IMR-90 (cell line): ENCODE measurements around the gene PSAPL1. TPM values are rescaled to one million over a fixed set of nuclear protein-coding genes. Genes with fewer than 3 reads are reported as not detected.

Experiments
- ATAC-seq: fragments of 200-7000 bp; cut with Tn5 transposase; 2 replicates; pipeline ENCODE4 v1.9.1; 2020; ENCODE audit warnings: low read depth, mild to moderate bottlenecking, moderate library complexity
- BruUV-seq: library from RNA; stranded (reverse); fragments of 400-500 nt; replicated peaks from 2 replicates; lab custom pipeline; 2021; lab: Mats Ljungman, UMichigan
- CTCF ChIA-PET: fragments of 300-600 bp; formaldehyde crosslinking; extraction: SDS; loops from one replicate; lab custom pipeline; 2021; ENCODE audit warnings: antibody characterized with exemption; lab: Yijun Ruan, JAX
- POLR2A ChIA-PET: fragments of 300-600 bp; sonication (Branson Sonifier 250); formaldehyde crosslinking; loops from one replicate; lab custom pipeline; 2022; ENCODE audit warnings: antibody characterized with exemption; ENCODE audit not compliant: unreplicated experiment; lab: Charles Lee
- DNase-seq: peaks from one replicate; pipeline ENCODE4 v3.0.0; 2013
- H2AFZ ChIP-seq: replicated peaks from 2 replicates; pipeline ENCODE3; 2013; ENCODE audit warnings: low read length, mild to moderate bottlenecking; ENCODE audit not compliant: poor library complexity
- H2AK5ac ChIP-seq: 2 replicates; pipeline ENCODE4 v1.6.1; 2013; ENCODE audit warnings: low read depth, low read length, inconsistent platforms
- H2AK9ac ChIP-seq: replicated peaks from 2 replicates; pipeline ENCODE3; 2013; ENCODE audit warnings: mild to moderate bottlenecking, low read depth, low read length, moderate library complexity; ENCODE audit not compliant: poor library complexity
- H2BK120ac ChIP-seq: 2 replicates; pipeline ENCODE4 v1.6.1; 2013; ENCODE audit warnings: low read depth, low read length, inconsistent platforms
- H2BK15ac ChIP-seq: 3 replicates; pipeline ENCODE4 v1.6.1; 2013; ENCODE audit warnings: low read depth, low read length, inconsistent platforms
- H2BK20ac ChIP-seq: 2 replicates; pipeline ENCODE4 v1.6.1; 2013; ENCODE audit warnings: low read depth, mild to moderate bottlenecking, inconsistent platforms, low read length, moderate library complexity
- H2BK5ac ChIP-seq: 2 replicates; pipeline ENCODE4 v1.6.1; 2013; ENCODE audit warnings: mild to moderate bottlenecking, low read depth, low read length, inconsistent platforms; ENCODE audit not compliant: poor library complexity, severe bottlenecking
- H3K14ac ChIP-seq: replicated peaks from 2 replicates; pipeline ENCODE4 v1.6.1; 2013; ENCODE audit warnings: low read depth, low read length, inconsistent platforms
- H3K18ac ChIP-seq: 2 replicates; pipeline ENCODE4 v1.6.1; 2013; ENCODE audit warnings: low read depth, low read length, control low read depth
- H3K23ac ChIP-seq: 2 replicates; pipeline ENCODE4 v1.6.1; 2013; ENCODE audit warnings: low read depth, low read length, inconsistent platforms
- H3K27ac ChIP-seq: 2 replicates; pipeline ENCODE4 v1.5.1; 2013; ENCODE audit warnings: mild to moderate bottlenecking, control low read depth, low read length; ENCODE audit not compliant: insufficient read depth
- H3K27me3 ChIP-seq: 2 replicates; pipeline ENCODE4 v1.6.1; 2013; ENCODE audit warnings: low read length; ENCODE audit not compliant: control insufficient read depth, insufficient read depth
- H3K36me3 ChIP-seq: 2 replicates; pipeline ENCODE4 v1.6.1; 2013; ENCODE audit warnings: low read length, mixed read lengths; ENCODE audit not compliant: control insufficient read depth, insufficient read depth
- H3K4ac ChIP-seq: 2 replicates; pipeline ENCODE4 v1.6.1; 2013; ENCODE audit warnings: low read depth, low read length, inconsistent platforms
- H3K4me1 ChIP-seq: 2 replicates; pipeline ENCODE4 v1.6.1; 2013; ENCODE audit warnings: low read length, mixed read lengths; ENCODE audit not compliant: control insufficient read depth, insufficient read depth
- H3K4me2 ChIP-seq: 2 replicates; pipeline ENCODE4 v1.6.1; 2013; ENCODE audit warnings: low read depth, mild to moderate bottlenecking, control low read depth, low read length, moderate library complexity
- H3K4me3 ChIP-seq: 2 replicates; pipeline ENCODE4 v1.5.1; 2013; ENCODE audit warnings: low read depth, mild to moderate bottlenecking, control low read depth, low read length, moderate library complexity; ENCODE audit not compliant: insufficient read depth
- H3K56ac ChIP-seq: 2 replicates; pipeline ENCODE4 v1.6.1; 2013; ENCODE audit warnings: low read length, inconsistent platforms; ENCODE audit not compliant: insufficient read depth; ENCODE audit errors: extremely low read depth
- H3K79me1 ChIP-seq, 2 experiments: 2 replicates each; pipeline ENCODE4 v1.6.1; 2013; ENCODE audit warnings: low read length in 2 of 2, inconsistent platforms in 1 of 2, low read depth in 1 of 2
- H3K9ac ChIP-seq: 2 replicates; pipeline ENCODE4 v1.6.1; 2013; ENCODE audit warnings: low read depth, low read length, control low read depth
- H3K9me1 ChIP-seq: 2 replicates; pipeline ENCODE4 v1.6.1; 2013; ENCODE audit warnings: low read length, inconsistent platforms; ENCODE audit not compliant: insufficient read depth
- H3K9me3 ChIP-seq: 2 replicates; pipeline ENCODE4 v1.6.1; 2013; ENCODE audit warnings: low read length; ENCODE audit not compliant: control insufficient read depth, insufficient read depth
- H4K20me1 ChIP-seq: 2 replicates; pipeline ENCODE4 v1.6.1; 2013; ENCODE audit warnings: low read length, inconsistent platforms; ENCODE audit not compliant: insufficient read depth
- H4K5ac ChIP-seq: 2 replicates; pipeline ENCODE4 v1.6.1; 2013; ENCODE audit warnings: mild to moderate bottlenecking, low read depth, low read length, control low read depth
- H4K8ac ChIP-seq, 2 experiments: 2 replicates each; pipeline ENCODE4 v1.6.1; 2013; ENCODE audit warnings: low read depth in 2 of 2, low read length in 2 of 2, control low read depth in 1 of 2, inconsistent platforms in 1 of 2
- H4K91ac ChIP-seq: 2 replicates; pipeline ENCODE4 v1.6.1; 2013; ENCODE audit warnings: low read depth, low read length, inconsistent platforms; ENCODE audit not compliant: insufficient read depth
- BHLHE40 ChIP-seq: fragments of 150-350 bp; IDR thresholded peaks from 2 replicates; pipeline ENCODE4 v1.6.1; 2016; ENCODE audit warnings: mild to moderate bottlenecking, low read depth, low read length
- CEBPB ChIP-seq: IDR thresholded peaks from 2 replicates; pipeline ENCODE4 v1.6.1; 2012; ENCODE audit warnings: low read depth, low read length, improper control_type of control experiment
- CHD1 ChIP-seq: IDR thresholded peaks from 2 replicates; pipeline ENCODE4 v1.6.1; 2012; ENCODE audit warnings: low read depth, low read length, improper control_type of control experiment
- FOS ChIP-seq: fragments of 150-350 bp; IDR thresholded peaks from 2 replicates; pipeline ENCODE4 v1.6.1; 2016; ENCODE audit warnings: low read depth, low read length
- MAFK ChIP-seq: IDR thresholded peaks from 2 replicates; pipeline ENCODE4 v1.6.1; 2012; ENCODE audit warnings: low read depth, low read length, improper control_type of control experiment
- MAZ ChIP-seq: IDR thresholded peaks from 2 replicates; pipeline ENCODE4 v1.6.1; 2012; ENCODE audit warnings: low read depth, mild to moderate bottlenecking, low read length, improper control_type of control experiment, moderate library complexity, borderline replicate concordance
- MXI1 ChIP-seq: IDR thresholded peaks from 2 replicates; pipeline ENCODE4 v1.6.1; 2012; ENCODE audit warnings: low read depth, mild to moderate bottlenecking, low read length, moderate library complexity, borderline replicate concordance
- NFE2L2 ChIP-seq: fragments of 150-350 bp; IDR thresholded peaks from 2 replicates; pipeline ENCODE4 v1.6.1; 2016; ENCODE audit warnings: low read depth, mild to moderate bottlenecking, low read length
- POLR2A ChIP-seq: IDR thresholded peaks from 2 replicates; pipeline ENCODE4 v1.6.1; 2012; ENCODE audit warnings: mild to moderate bottlenecking, low read depth, low read length
- RAD21 ChIP-seq: IDR thresholded peaks from 2 replicates; pipeline ENCODE4 v1.6.1; 2012; ENCODE audit warnings: low read length, improper control_type of control experiment
- RCOR1 ChIP-seq: IDR thresholded peaks from 2 replicates; pipeline ENCODE4 v1.6.1; 2012; ENCODE audit warnings: mild to moderate bottlenecking, low read length, improper control_type of control experiment; ENCODE audit not compliant: insufficient replicate concordance
- RFX5 ChIP-seq: IDR thresholded peaks from 2 replicates; pipeline ENCODE4 v1.8.0; 2012; ENCODE audit warnings: low read depth, mild to moderate bottlenecking, low read length, moderate library complexity
- SMC3 ChIP-seq: fragments of 150-350 bp; IDR thresholded peaks from 2 replicates; pipeline ENCODE4 v1.6.1; 2016; ENCODE audit warnings: low read depth, mild to moderate bottlenecking, antibody characterized with exemption, low read length, moderate library complexity
- WGBS, 2 experiments: methylation state at CpG; one replicate each; pipeline versions ENCODE4 v1.1.5 to v1.1.7; 2013; ENCODE audit warnings: missing lambda C conversion rate in 2 of 2; ENCODE audit not compliant: insufficient read length in 1 of 2; ENCODE audit errors: extremely low coverage in 2 of 2; 5-methylcytosine and 5-hydroxymethylcytosine counted together
- dilution Hi-C: fragments of 300-500 bp; cut with HindIII; formaldehyde crosslinking; loops from one replicate; pipeline ENCODE4 v1.14.3; 2018; ENCODE audit warnings: low sequenced_read_pairs; ENCODE audit not compliant: unreplicated experiment
- in situ Hi-C: fragments of 300-500 bp; cut with MboI; formaldehyde crosslinking; loops from 3 replicates; pipeline ENCODE4 v1.14.3; 2019; ENCODE audit warnings: low sequenced_read_pairs, inconsistent platforms, mixed read lengths
- intact Hi-C: fragments of 100-400 bp; cut with micrococcal nuclease; formaldehyde crosslinking; loops from 2 replicates; pipeline ENCODE4 v1.10.0; 2022
- polyA plus RNA-seq, 3 experiments: library from polyadenylated mRNA; depleted of rRNA; stranded (reverse); fragments of >200 nt; gene quantifications; 2 replicates each; pipeline ENCODE4 v1.2.3, GENCODE V29; 2012; ENCODE audit warnings: low replicate concordance in 1 of 3
- total RNA-seq: library from RNA; depleted of rRNA; stranded (reverse); fragments of >200 nt; gene quantifications from 2 replicates; pipeline ENCODE4 v1.2.3, GENCODE V29; 2012
- TF ChIP-seq, protein P1 (sequence below): fragments of 150-350 bp; IDR thresholded peaks from 2 replicates; pipeline ENCODE4 v1.6.1; 2017; ENCODE audit warnings: mild to moderate bottlenecking, antibody characterized with exemption, low read length, low read depth
- TF ChIP-seq, protein P2 (sequence below): fragments of 150-350 bp; IDR thresholded peaks from 2 replicates; pipeline ENCODE4 v1.6.1; 2016; ENCODE audit warnings: low read depth, mild to moderate bottlenecking, low read length, moderate library complexity, borderline replicate concordance
- TF ChIP-seq, protein P3 (sequence below): conservative IDR thresholded peaks from 2 replicates; pipeline ENCODE4 v1.5.1; 2012; ENCODE audit warnings: mild to moderate bottlenecking, low read depth, low read length, improper control_type of control experiment

The PSAPL1 gene
- total and polyA plus RNA-seq, 2 of the 4 experiments (the other 2 are of a cell fraction) = not detected

GRCh38 chr4:7411491-7411890 lies 23.2 kb downstream of the PSAPL1 start:
- dilution Hi-C loops = no loop called here
- Histone ChIP-seq H3K9me3 (peaks cover 9% of the 10 kb centered on the region), H2AK5ac (no peak overlapping the region), H2BK120ac (no peak overlapping the region), H3K9ac (no peak overlapping the region), H3K14ac (no peak overlapping the region), H2AFZ (no peak overlapping the region), H3K4me1 (no peaks in the 10 kb centered on the region), H3K36me3 (no peaks in the 10 kb centered on the region), H3K79me1 (no peaks in the 10 kb centered on the region), H4K20me1 (no peaks in the 10 kb centered on the region), H2BK5ac (no peak overlapping the region), H2BK20ac (no peak overlapping the region), H3K4ac (no peak overlapping the region), H3K9me1 (no peaks in the 10 kb centered on the region), H3K27ac (no peak overlapping the region), H2BK15ac (no peak overlapping the region), H4K91ac (no peak overlapping the region), H3K23ac (no peak overlapping the region), H3K4me2 (no peak overlapping the region), H4K5ac (no peak overlapping the region), H2AK9ac (no peak overlapping the region), H4K8ac (no peak overlapping the region), H3K4me3 (no peak overlapping the region), H3K27me3 (peaks cover 25% of the 10 kb centered on the region), H3K18ac (no peak overlapping the region), H3K56ac (no peak overlapping the region)
- ATAC-seq = no peak
- no TSS peak for BruUV-seq
- no CpG with 5 or more reads among the region's 1 CpG for WGBS, 2 experiments
- TF ChIP-seq RAD21 (no peak), SMC3 (no peak), POLR2A (no peak), MAFK (no peak), MAZ (no peak), CHD1 (no peak), FOS (no peak), MXI1 (no peak), CEBPB (no peak), RCOR1 (no peak), RFX5 (no peak), BHLHE40 (no peak), NFE2L2 (no peak)
- TF ChIP-seq, protein P1, sequence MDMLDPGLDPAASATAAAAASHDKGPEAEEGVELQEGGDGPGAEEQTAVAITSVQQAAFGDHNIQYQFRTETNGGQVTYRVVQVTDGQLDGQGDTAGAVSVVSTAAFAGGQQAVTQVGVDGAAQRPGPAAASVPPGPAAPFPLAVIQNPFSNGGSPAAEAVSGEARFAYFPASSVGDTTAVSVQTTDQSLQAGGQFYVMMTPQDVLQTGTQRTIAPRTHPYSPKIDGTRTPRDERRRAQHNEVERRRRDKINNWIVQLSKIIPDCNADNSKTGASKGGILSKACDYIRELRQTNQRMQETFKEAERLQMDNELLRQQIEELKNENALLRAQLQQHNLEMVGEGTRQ = no peak
- TF ChIP-seq, protein P2, sequence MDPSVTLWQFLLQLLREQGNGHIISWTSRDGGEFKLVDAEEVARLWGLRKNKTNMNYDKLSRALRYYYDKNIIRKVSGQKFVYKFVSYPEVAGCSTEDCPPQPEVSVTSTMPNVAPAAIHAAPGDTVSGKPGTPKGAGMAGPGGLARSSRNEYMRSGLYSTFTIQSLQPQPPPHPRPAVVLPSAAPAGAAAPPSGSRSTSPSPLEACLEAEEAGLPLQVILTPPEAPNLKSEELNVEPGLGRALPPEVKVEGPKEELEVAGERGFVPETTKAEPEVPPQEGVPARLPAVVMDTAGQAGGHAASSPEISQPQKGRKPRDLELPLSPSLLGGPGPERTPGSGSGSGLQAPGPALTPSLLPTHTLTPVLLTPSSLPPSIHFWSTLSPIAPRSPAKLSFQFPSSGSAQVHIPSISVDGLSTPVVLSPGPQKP = no peak
- TF ChIP-seq, protein P3, sequence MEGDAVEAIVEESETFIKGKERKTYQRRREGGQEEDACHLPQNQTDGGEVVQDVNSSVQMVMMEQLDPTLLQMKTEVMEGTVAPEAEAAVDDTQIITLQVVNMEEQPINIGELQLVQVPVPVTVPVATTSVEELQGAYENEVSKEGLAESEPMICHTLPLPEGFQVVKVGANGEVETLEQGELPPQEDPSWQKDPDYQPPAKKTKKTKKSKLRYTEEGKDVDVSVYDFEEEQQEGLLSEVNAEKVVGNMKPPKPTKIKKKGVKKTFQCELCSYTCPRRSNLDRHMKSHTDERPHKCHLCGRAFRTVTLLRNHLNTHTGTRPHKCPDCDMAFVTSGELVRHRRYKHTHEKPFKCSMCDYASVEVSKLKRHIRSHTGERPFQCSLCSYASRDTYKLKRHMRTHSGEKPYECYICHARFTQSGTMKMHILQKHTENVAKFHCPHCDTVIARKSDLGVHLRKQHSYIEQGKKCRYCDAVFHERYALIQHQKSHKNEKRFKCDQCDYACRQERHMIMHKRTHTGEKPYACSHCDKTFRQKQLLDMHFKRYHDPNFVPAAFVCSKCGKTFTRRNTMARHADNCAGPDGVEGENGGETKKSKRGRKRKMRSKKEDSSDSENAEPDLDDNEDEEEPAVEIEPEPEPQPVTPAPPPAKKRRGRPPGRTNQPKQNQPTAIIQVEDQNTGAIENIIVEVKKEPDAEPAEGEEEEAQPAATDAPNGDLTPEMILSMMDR = no peak
- in situ Hi-C loops = no loop called here
- intact Hi-C loops = no loop called here
- no peak for DNase-seq
- ChIA-PET CTCF (no interaction called here), POLR2A (no interaction called here)
